Iris pigment epithelial cell (primary cell): ENCODE data around the gene DTWD2.
"Not testable (repeated sequence)": the region's sequence is repeated elsewhere in the genome, so short reads cannot be mapped to it uniquely, and the experiment has no call there.

Experiments used
- DNase-seq: peaks from one replicate; pipeline ENCODE4 v3.0.0-alpha.2; 2011; ENCODE audit warnings: low read depth

DTWD2 gene

GRCh38 chr5:118863345-118863744, 125.0 kb downstream of the DTWD2 start:
- peak; percentile 6 for DNase-seq

- no peak for DNase-seq
Measured at GRCh38 chr5:118862596-118862995, 125.8 kb downstream of the DTWD2 start.

GRCh38 chr5:118857700-118858099, 130.6 kb downstream of the DTWD2 start:
- peak; percentile 6 for DNase-seq

GRCh38 chr5:118854819-118855218, 133.5 kb downstream of the DTWD2 start:
- DNase-seq, result no peak

- not testable (repeated sequence) for DNase-seq
Measured at GRCh38 chr5:118851785-118852184, 136.6 kb downstream of the DTWD2 start.

GRCh38 chr5:118849507-118849906, 138.8 kb downstream of the DTWD2 start:
- DNase-seq, result not testable (repeated sequence)

GRCh38 chr5:118844351-118844750, 144.0 kb downstream of the DTWD2 start:
- DNase-seq, result no peak

- DNase-seq, result no peak
Measured at GRCh38 chr5:118834710-118835109, 153.6 kb downstream of the DTWD2 start.

GRCh38 chr5:118832974-118833373, 155.4 kb downstream of the DTWD2 start:
- DNase-seq, result no peak

- DNase-seq, result no peak
Measured at GRCh38 chr5:118825226-118825625, 163.1 kb downstream of the DTWD2 start.

GRCh38 chr5:118818604-118819003, 169.7 kb downstream of the DTWD2 start:
- DNase-seq, result no peak

GRCh38 chr5:118808441-118808840, 179.9 kb downstream of the DTWD2 start:
- DNase-seq, result no peak

GRCh38 chr5:118806571-118806970, 181.8 kb downstream of the DTWD2 start:
- no peak for DNase-seq

GRCh38 chr5:118802335-118802734, 186.0 kb downstream of the DTWD2 start:
- no peak for DNase-seq

GRCh38 chr5:118796081-118796480, 192.3 kb downstream of the DTWD2 start:
- DNase-seq, result no peak

- no peak for DNase-seq
Measured at GRCh38 chr5:118794281-118794680, 194.1 kb downstream of the DTWD2 start.

GRCh38 chr5:118793652-118794051, 194.7 kb downstream of the DTWD2 start:
- no peak for DNase-seq

GRCh38 chr5:118793091-118793490, 195.3 kb downstream of the DTWD2 start:
- DNase-seq, result no peak

GRCh38 chr5:118791926-118792734, 196.2 kb downstream of the DTWD2 start:
- peak; percentile 78 for DNase-seq

GRCh38 chr5:118789366-118789765, 199.0 kb downstream of the DTWD2 start:
- DNase-seq, result no peak

GRCh38 chr5:118788351-118788750, 200.0 kb downstream of the DTWD2 start:
- no peak for DNase-seq
